ENCODE data around the gene CCDC141. TPM values are rescaled to one million over a fixed set of nuclear protein-coding genes. Genes with fewer than 3 reads are reported as not detected.

Gene CCDC141
- total and polyA plus RNA-seq, 5 experiments from 2014 or later: 4.2 to 27.0 (median 12.0) TPM

DNA sequence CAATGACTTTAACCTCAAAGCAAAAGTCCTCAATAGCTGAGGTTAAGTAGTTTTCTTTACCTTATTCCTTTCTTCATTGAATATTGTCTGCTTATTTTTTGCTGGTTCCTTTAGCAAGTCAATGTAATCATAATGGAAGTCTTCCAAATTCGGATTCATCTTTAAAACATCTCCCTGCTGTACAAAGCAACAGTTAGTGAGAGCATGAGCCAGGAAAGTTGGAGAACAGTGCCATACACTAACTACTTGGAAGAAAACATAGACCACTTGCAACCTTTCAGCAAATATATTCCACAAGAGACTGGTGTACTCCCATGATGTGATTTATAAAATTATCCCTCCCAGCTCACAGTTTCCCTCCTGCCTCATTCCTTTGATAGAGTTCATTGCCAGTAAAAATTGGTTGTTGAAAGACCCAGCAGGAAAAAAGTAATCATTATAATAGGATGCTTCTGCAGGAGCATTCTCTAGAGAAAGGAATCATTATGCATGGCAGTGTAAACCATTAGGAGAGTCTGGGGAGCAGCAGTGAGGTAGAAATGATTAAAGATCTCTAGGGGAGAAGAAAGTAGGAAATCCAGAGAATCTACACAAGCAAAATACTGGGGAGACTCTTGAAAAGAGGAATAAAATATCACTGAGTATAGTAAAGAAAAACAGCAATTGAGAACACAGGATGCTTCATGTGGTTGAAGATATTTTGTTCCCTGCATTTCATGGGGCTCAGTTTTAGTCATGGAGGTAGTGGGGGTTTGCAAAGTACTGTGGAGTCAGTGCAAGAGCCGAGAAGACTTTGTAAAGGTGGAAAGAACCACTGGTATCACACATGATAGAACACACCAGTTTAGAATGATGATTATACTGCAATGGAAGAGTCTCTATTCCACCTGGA lies 204.1 kb downstream of the CCDC141 start:
- H3K27me3 Mint-ChIP-seq: no peaks in the 10 kb centered on the region
- POLR2A ChIA-PET: no interaction called here
- no peaks in the 10 kb centered on the region for H3K4me1 Mint-ChIP-seq
- H3K9me3 Mint-ChIP-seq: peaks cover 0 to 13% (median 0%) of the 10 kb centered on the region in 9 donors
- H3K36me3 Mint-ChIP-seq: peaks cover 21 to 60% (median 47%) of the 10 kb centered on the region in 3 donors
- no peak for ATAC-seq
- H3K27ac Mint-ChIP-seq: no peak overlapping the region
- DNase-seq: no peak
- no peak overlapping the region for H3K4me3 Mint-ChIP-seq

GRCh38 chr2:178844701-178845100 lies 205.2 kb downstream of the CCDC141 start:
- POLR2A ChIA-PET: no interaction called here
- H3K27me3 Mint-ChIP-seq: no peaks in the 10 kb centered on the region
- H3K4me3 Mint-ChIP-seq: no peak overlapping the region
- H3K9me3 Mint-ChIP-seq: peaks cover 0 to 13% (median 0%) of the 10 kb centered on the region in 9 donors
- no peak for ATAC-seq
- no peak overlapping the region for H3K27ac Mint-ChIP-seq
- no peaks in the 10 kb centered on the region for H3K4me1 Mint-ChIP-seq
- no peak for DNase-seq
- peaks cover 28 to 60% (median 46%) of the 10 kb centered on the region in 3 donors for H3K36me3 Mint-ChIP-seq

- POLR2A ChIA-PET: no interaction called here
- ATAC-seq: no peak
- Mint-ChIP-seq H3K36me3 (peaks cover 25 to 57% (median 43%) of the 10 kb centered on the region in 3 donors), H3K27me3 (no peaks in the 10 kb centered on the region), H3K4me1 (no peaks in the 10 kb centered on the region), H3K9me3 (peaks cover 0 to 13% (median 0%) of the 10 kb centered on the region in 9 donors), H3K4me3 (no peak overlapping the region), H3K27ac (no peak overlapping the region)
- DNase-seq: no peak
Measured at GRCh38 chr2:178844269-178844668, 205.7 kb downstream of the CCDC141 start.

DNA sequence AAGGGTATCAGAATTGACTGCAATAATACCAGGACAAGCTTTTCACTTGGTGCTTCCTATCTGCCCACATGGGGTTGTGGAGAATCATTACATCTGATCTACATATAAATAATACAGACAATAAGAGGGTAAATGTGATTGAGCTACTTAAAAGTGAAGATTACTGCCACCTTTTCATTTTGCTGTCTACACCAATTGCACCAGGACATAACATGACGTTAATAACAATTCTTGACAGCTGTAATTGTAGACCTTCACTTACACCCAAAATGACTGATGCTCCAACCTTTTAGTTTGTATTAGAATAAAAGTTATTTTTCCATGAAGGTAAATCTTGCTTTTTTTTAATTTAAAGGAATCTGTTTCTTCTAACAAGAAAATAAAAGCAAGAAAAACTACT lies 206.2 kb downstream of the CCDC141 start:
- POLR2A ChIA-PET: no interaction called here
- H3K4me1 Mint-ChIP-seq: no peaks in the 10 kb centered on the region
- H3K4me3 Mint-ChIP-seq: no peak overlapping the region
- no peaks in the 10 kb centered on the region for H3K27me3 Mint-ChIP-seq
- ATAC-seq (no peak), DNase-seq (no peak)
- peaks cover 0 to 13% (median 0%) of the 10 kb centered on the region in 9 donors for H3K9me3 Mint-ChIP-seq
- no peak overlapping the region for H3K27ac Mint-ChIP-seq
- H3K36me3 Mint-ChIP-seq: peaks cover 22 to 52% (median 38%) of the 10 kb centered on the region in 3 donors

DNA sequence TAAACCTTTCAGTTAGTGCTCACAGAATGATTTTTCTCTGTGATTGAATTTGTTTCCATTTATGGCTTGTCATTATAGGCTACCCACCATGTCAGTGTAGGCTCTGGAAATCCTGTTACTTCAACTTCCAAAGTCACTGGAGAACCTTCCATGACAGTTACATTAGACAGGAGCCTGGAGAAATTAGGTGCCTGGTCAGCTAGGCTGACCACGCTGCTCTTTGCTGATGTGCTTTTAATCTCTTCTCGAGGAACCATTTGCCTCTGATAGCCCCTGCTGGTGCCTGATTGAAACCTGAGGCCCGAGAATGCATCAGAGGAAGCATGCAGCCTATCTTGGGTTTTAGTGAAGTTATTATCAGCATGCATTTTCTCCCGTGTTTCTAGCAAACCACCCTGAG lies 213.1 kb downstream of the CCDC141 start:
- H3K27ac Mint-ChIP-seq: no peak overlapping the region
- ATAC-seq (no peak), DNase-seq (no peak)
- H3K4me3 Mint-ChIP-seq: no peak overlapping the region
- H3K27me3 Mint-ChIP-seq: no peaks in the 10 kb centered on the region
- no peaks in the 10 kb centered on the region for H3K4me1 Mint-ChIP-seq
- POLR2A ChIA-PET: no interaction called here
- H3K36me3 Mint-ChIP-seq: peaks cover 15 to 54% (median 36%) of the 10 kb centered on the region in 3 donors
- H3K9me3 Mint-ChIP-seq: no peaks in the 10 kb centered on the region

DNA sequence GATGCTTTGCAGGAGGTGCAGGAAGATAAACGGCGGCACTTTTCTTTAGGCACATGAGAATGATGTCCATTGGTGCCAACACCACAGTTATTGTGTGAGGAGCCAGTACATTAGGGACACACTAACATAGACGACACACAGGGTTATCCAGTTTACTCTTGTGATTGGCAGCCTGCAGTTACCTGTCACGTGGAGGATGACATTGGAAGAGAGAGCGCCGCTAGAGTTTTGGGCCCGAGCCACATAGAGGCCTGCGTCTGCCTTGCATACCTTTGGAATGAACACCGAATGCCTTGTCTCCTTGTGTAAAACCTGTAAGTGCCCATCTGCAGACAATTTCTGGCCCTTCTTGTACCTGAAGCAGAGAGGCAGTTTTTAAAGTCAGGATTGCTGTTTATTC lies 215.9 kb downstream of the CCDC141 start:
- Mint-ChIP-seq H3K27me3 (no peaks in the 10 kb centered on the region), H3K27ac (no peak overlapping the region), H3K4me3 (no peak overlapping the region), H3K36me3 (peaks cover 3 to 45% (median 34%) of the 10 kb centered on the region in 3 donors), H3K4me1 (peaks cover 10 to 17% (median 17%) of the 10 kb centered on the region in 4 donors), H3K9me3 (no peaks in the 10 kb centered on the region)
- POLR2A ChIA-PET: no interaction called here
- ATAC-seq (no peak), DNase-seq (no peak)

DNA sequence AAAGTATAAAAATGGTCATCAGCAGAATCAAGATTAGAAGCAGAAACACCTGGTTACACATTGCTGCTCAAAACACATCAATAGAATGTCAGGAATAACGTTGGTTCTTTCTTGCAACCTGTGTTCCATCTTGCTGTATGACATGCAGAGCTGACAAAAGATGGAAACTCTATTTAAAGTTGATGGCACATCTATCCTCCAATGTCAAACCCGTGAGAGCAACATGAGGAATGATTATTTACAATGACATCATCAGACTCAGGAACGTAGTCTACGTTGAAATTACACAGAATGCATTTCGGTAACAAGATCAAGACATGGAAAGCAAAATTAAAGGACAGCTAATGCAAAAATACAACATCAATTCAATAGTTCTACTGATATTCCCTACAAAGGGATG lies 216.6 kb downstream of the CCDC141 start:
- peaks cover 3 to 45% (median 34%) of the 10 kb centered on the region in 3 donors for H3K36me3 Mint-ChIP-seq

GRCh38 chr2:178830451-178830850 lies 219.5 kb downstream of the CCDC141 start:
- Mint-ChIP-seq H3K4me3 (peak overlapping the region in 1 of 10 donors; percentile 1), H3K27ac (peak overlapping the region in 9 of 10 donors; percentile 6 to 88 (median 56)), H3K36me3 (peaks cover 13 to 46% (median 26%) of the 10 kb centered on the region in 3 donors), H3K4me1 (peaks cover 10 to 23% (median 20%) of the 10 kb centered on the region in 4 donors), H3K27me3 (no peaks in the 10 kb centered on the region), H3K9me3 (peaks cover 0 to 11% (median 0%) of the 10 kb centered on the region in 9 donors)
- ATAC-seq: no peak
- POLR2A ChIA-PET: no interaction called here
- DNase-seq: no peak

More for the DNA sequence above, 216.6 kb downstream of the CCDC141 start:
- Mint-ChIP-seq H3K4me1 (peaks cover 10 to 21% (median 20%) of the 10 kb centered on the region in 4 donors), H3K9me3 (no peaks in the 10 kb centered on the region), H3K27ac (no peak overlapping the region), H3K27me3 (no peaks in the 10 kb centered on the region), H3K4me3 (no peak overlapping the region)
- ATAC-seq (no peak), DNase-seq (no peak)
- POLR2A ChIA-PET: no interaction called here

DNA sequence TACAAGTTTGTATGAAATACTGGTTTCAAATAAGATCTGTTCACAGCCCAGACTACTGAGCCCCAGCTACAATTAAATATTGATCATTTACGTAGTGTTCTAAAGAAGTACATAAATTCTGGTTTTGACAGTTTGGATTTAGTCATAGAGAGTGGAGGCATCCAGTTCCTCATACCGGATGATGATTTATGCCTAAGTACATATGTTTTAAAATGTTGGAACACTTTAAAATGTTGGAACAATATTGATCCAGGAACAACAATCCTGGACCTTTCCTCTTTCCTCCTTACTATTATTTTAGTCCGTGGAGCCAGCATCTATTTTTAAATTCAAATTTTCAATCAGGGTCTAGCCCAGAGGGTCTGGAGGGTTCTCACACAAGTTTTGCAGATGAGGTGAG lies 220.0 kb downstream of the CCDC141 start:
- peak overlapping the region in 1 of 10 donors; percentile 61 for H3K4me3 Mint-ChIP-seq
- ATAC-seq (no peak), DNase-seq (no peak)
- peaks cover 10 to 23% (median 20%) of the 10 kb centered on the region in 4 donors for H3K4me1 Mint-ChIP-seq
- H3K9me3 Mint-ChIP-seq: peaks cover 0 to 11% (median 0%) of the 10 kb centered on the region in 9 donors
- H3K27me3 Mint-ChIP-seq: no peaks in the 10 kb centered on the region
- peak overlapping the region in 9 of 10 donors; percentile 20 to 92 (median 78) for H3K27ac Mint-ChIP-seq
- POLR2A ChIA-PET: interaction anchor here (1.1 kb wide), 1 partner anchor 10 kb away, joined by 5 read pairs; no protein-coding TSS in a partner anchor
- peaks cover 13 to 50% (median 28%) of the 10 kb centered on the region in 3 donors for H3K36me3 Mint-ChIP-seq

DNA sequence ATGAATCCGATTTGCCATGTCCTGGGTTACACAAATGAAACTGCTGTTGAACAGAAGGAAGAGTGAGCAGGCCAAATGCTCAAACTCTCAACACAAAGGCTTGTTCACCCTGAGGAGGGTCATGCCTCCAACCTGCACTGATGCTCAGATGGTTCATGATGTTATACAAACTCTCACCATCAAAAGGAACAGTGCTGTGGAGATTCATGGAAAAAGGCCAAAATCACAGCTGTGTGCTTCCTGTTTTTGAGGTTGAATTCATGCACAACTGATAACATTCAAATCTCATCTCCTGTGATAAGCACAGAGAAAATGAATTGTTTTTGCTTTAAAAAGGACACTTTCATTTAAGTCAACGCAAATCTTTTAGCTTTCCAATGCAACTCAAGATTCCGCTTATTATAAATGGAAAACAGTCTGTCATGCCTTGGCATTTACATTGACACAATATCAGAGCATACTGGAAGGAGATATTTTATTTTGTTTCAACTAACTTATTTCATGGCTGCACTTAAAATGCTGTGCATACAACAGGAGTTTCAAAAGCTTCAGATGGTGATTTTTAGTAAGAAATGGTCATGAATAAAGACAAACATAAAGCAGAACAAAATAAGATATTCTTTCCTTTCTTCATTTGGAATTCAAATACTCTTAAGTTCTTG lies 220.5 kb downstream of the CCDC141 start:
- POLR2A ChIA-PET: interaction anchor here (1.1 kb wide), 1 partner anchor 9 kb away, joined by 5 read pairs; no protein-coding TSS in a partner anchor
- H3K4me3 Mint-ChIP-seq: peak overlapping the region in 9 of 10 donors; percentile 5 to 72 (median 50)
- DNase-seq (peak in 3 of 10 donors; percentile 19 to 52 (median 50)), ATAC-seq (peak; percentile 63 to 72)
- H3K9me3 Mint-ChIP-seq: peaks cover 0 to 11% (median 0%) of the 10 kb centered on the region in 9 donors
- peaks cover 13 to 52% (median 28%) of the 10 kb centered on the region in 3 donors for H3K36me3 Mint-ChIP-seq
- peak overlapping the region; percentile 25 to 92 (median 70) for H3K27ac Mint-ChIP-seq
- no peaks in the 10 kb centered on the region for H3K27me3 Mint-ChIP-seq
- H3K4me1 Mint-ChIP-seq: peaks cover 10 to 23% (median 20%) of the 10 kb centered on the region in 4 donors

GRCh38 chr2:178828486-178828881 lies 221.5 kb downstream of the CCDC141 start:
- Mint-ChIP-seq H3K27ac (peak overlapping the region in 4 of 10 donors; percentile 5 to 49 (median 26)), H3K36me3 (peaks cover 13 to 47% (median 21%) of the 10 kb centered on the region in 3 donors), H3K4me1 (peaks cover 10 to 23% (median 20%) of the 10 kb centered on the region in 4 donors), H3K9me3 (peaks cover 0 to 11% (median 0%) of the 10 kb centered on the region in 9 donors), H3K4me3 (no peak overlapping the region), H3K27me3 (no peaks in the 10 kb centered on the region)
- no peak for ATAC-seq
- POLR2A ChIA-PET: no interaction called here
- DNase-seq: no peak

GRCh38 chr2:178827739-178828485 lies 222.0 kb downstream of the CCDC141 start:
- POLR2A ChIA-PET: no interaction called here
- Mint-ChIP-seq H3K27ac (peak overlapping the region in 5 of 10 donors; percentile 18 to 67 (median 25)), H3K27me3 (no peaks in the 10 kb centered on the region)

More at GRCh38 chr2:178827739-178828485, 222.0 kb downstream of the CCDC141 start:
- peaks cover 10 to 43% (median 19%) of the 10 kb centered on the region in 3 donors for H3K36me3 Mint-ChIP-seq
- ATAC-seq: no peak
- H3K9me3 Mint-ChIP-seq: peaks cover 0 to 11% (median 0%) of the 10 kb centered on the region in 9 donors
- H3K4me1 Mint-ChIP-seq: peaks cover 10 to 23% (median 20%) of the 10 kb centered on the region in 4 donors
- no peak overlapping the region for H3K4me3 Mint-ChIP-seq
- DNase-seq: no peak
